HepG2 (cell line): ENCODE results near the gene TAF13. TPM values are rescaled to one million over a fixed set of nuclear protein-coding genes. Genes with fewer than 3 reads are reported as not detected.
A peak's percentile ranks its signal among the peaks of the same experiment; 100 is the strongest.

Experiments used
- ATAC-seq: fragments of 200-7000 bp; cut with Tn5 transposase; 3 replicates; pipeline ENCODE4 v1.9.1; 2020; ENCODE audit warnings: mild to moderate bottlenecking, moderate library complexity
- BruUV-seq: library from RNA; stranded (reverse); fragments of 400-500 nt; replicated peaks from 2 replicates; lab custom pipeline; 2021; lab: Mats Ljungman, UMichigan
- CTCF ChIA-PET: fragments of 300-600 bp; formaldehyde crosslinking; extraction: SDS; loops from one replicate; lab custom pipeline; 2021; ENCODE audit warnings: low total read pairs, inconsistent platforms, low intra/inter-chr PET ratio; lab: Yijun Ruan, JAX
- POLR2A ChIA-PET: fragments of 350-600 bp; sonication (Branson Sonifier 250); formaldehyde crosslinking; loops from one replicate; lab custom pipeline; 2020; ENCODE audit warnings: antibody characterized with exemption, inconsistent platforms; lab: Yijun Ruan, JAX
- DNase-seq: peaks from one replicate; pipeline ENCODE4 v3.0.0-alpha.2; 2015; ENCODE audit warnings: low spot score
- FAIRE-seq: peaks from 3 replicates; lab custom pipeline; 2011; peaks lifted over from hg19 to GRCh38; lab: Jason Lieb, UNC
- H2AFZ ChIP-seq: one replicate; pipeline ENCODE4 v1.6.1; 2011; ENCODE audit warnings: low read length, inconsistent platforms
- H3K27ac ChIP-seq: fragments of 300-600 bp; 3 replicates; pipeline ENCODE4 v1.8.0; 2011; ENCODE audit warnings: mixed run types, mild to moderate bottlenecking, mixed read lengths, low read length, inconsistent platforms; ENCODE audit not compliant: insufficient read depth; ENCODE audit errors: extremely low read length
- H3K27me3 ChIP-seq, 2 experiments: fragments of 200-600 bp in 1 of 2; 2 replicates in 1 of 2; 3 replicates in 1 of 2; pipeline versions ENCODE4 v1.6.0 to v1.8.0; 2011; ENCODE audit warnings: low read length in 2 of 2, mild to moderate bottlenecking in 2 of 2, moderate library complexity in 2 of 2, inconsistent platforms in 1 of 2; ENCODE audit not compliant: insufficient read depth in 2 of 2, control insufficient read depth in 1 of 2
- H3K36me3 ChIP-seq, 2 experiments: fragments of 200-600 bp in 1 of 2; replicated peaks in 1 of 2; 2 replicates in 1 of 2; 3 replicates in 1 of 2; pipeline versions ENCODE4 v1.5.1 to v1.8.0; 2011; ENCODE audit warnings: low read length in 2 of 2, inconsistent platforms in 1 of 2; ENCODE audit not compliant: insufficient read depth in 2 of 2, control insufficient read depth in 1 of 2
- H3K4me1 ChIP-seq: 2 replicates; pipeline ENCODE4 v1.5.1; 2012; ENCODE audit warnings: low read length, inconsistent platforms; ENCODE audit not compliant: insufficient read depth
- H3K4me2 ChIP-seq: 2 replicates; pipeline ENCODE4 v1.6.0; 2011; ENCODE audit warnings: low read depth, low read length, inconsistent platforms
- H3K4me3 ChIP-seq, 3 experiments: fragments of 200-600 bp in 1 of 3; sonication (generic), shearing (Covaris generic) in 1 of 3; replicated peaks in 1 of 3; 2 replicates each; pipeline ENCODE4 v1.5.1; 2011 to 2016; ENCODE audit warnings: low read length in 3 of 3, inconsistent platforms in 2 of 3, low read depth in 2 of 3, mild to moderate bottlenecking in 2 of 3, control low read depth in 1 of 3, mixed read lengths in 1 of 3; ENCODE audit not compliant: insufficient read depth in 1 of 3
- H3K79me2 ChIP-seq: one replicate; pipeline ENCODE4 v1.6.1; 2011; ENCODE audit warnings: low read length, inconsistent platforms; ENCODE audit not compliant: insufficient read depth
- H3K9ac ChIP-seq: 2 replicates; pipeline ENCODE4 v1.6.0; 2011; ENCODE audit warnings: mild to moderate bottlenecking, low read depth, low read length, inconsistent platforms; ENCODE audit not compliant: insufficient read depth
- H3K9me3 ChIP-seq: 2 replicates; pipeline ENCODE4 v1.5.1; 2012; ENCODE audit warnings: mild to moderate bottlenecking, low read length
- H4K20me1 ChIP-seq: 2 replicates; pipeline ENCODE4 v1.6.0; 2011; ENCODE audit warnings: inconsistent platforms, mild to moderate bottlenecking, low read length, moderate library complexity; ENCODE audit not compliant: insufficient read depth
- AGO2 ChIP-seq: fragments of 200-400 bp; formaldehyde crosslinking; optimal IDR thresholded peaks from 2 replicates; pipeline ENCODE3; 2017; ENCODE audit warnings: mild to moderate bottlenecking, low read depth, low read length, moderate library complexity
- CBX1 ChIP-seq: IDR thresholded peaks from one replicate; pipeline ENCODE4 v1.6.1; 2016; ENCODE audit warnings: antibody characterized with exemption, low read depth
- CHD2 ChIP-seq: IDR thresholded peaks from 2 replicates; pipeline ENCODE4 v1.6.1; 2011; ENCODE audit warnings: low read depth, low read length, improper control_type of control experiment
- CREB1 ChIP-seq, 2 experiments: fragments of 450-650 bp in 1 of 2; IDR thresholded peaks; 2 replicates each; pipeline ENCODE4 v1.6.1; 2016 to 2017; ENCODE audit warnings: control low read depth in 1 of 2, mild to moderate bottlenecking in 1 of 2, missing compliant biosample characterization in 1 of 2, missing genetic modification characterization in 1 of 2
- FOXC1 ChIP-seq: sonication (generic); formaldehyde crosslinking; IDR thresholded peaks from 2 replicates; pipeline ENCODE4 v1.8.0; 2022; ENCODE audit warnings: mild to moderate bottlenecking, missing genetic modification reagents, borderline replicate concordance
- HOXA9 ChIP-seq: sonication (generic); formaldehyde crosslinking; IDR thresholded peaks from 2 replicates; pipeline ENCODE4 v1.8.1; 2022; ENCODE audit warnings: missing genetic modification reagents, mild to moderate bottlenecking, moderate library complexity, borderline replicate concordance
- MAFK ChIP-seq, 2 experiments: IDR thresholded peaks in 1 of 2; conservative IDR thresholded peaks in 1 of 2; 2 replicates each; pipeline ENCODE4 v1.6.1; 2011; ENCODE audit warnings: improper control_type of control experiment in 2 of 2, low read length in 2 of 2
- SETDB1 ChIP-seq: sonication (generic); formaldehyde crosslinking; IDR thresholded peaks from 2 replicates; pipeline ENCODE4 v1.5.1; 2020; ENCODE audit warnings: missing genetic modification reagents, mild to moderate bottlenecking, borderline replicate concordance
- SIN3A ChIP-seq: IDR thresholded peaks from 2 replicates; pipeline ENCODE4 v1.6.1; 2011; ENCODE audit warnings: low read depth, mild to moderate bottlenecking, control low read depth, low read length, borderline replicate concordance
- TBX2 ChIP-seq: sonication (generic); formaldehyde crosslinking; IDR thresholded peaks from 2 replicates; pipeline ENCODE4 v1.5.0; 2020; ENCODE audit warnings: missing genetic modification reagents, mild to moderate bottlenecking, borderline replicate concordance
- TBX3 ChIP-seq: fragments of 450-650 bp; IDR thresholded peaks from 2 replicates; pipeline ENCODE4 v1.6.1; 2017; ENCODE audit warnings: antibody characterized with exemption, mild to moderate bottlenecking, inconsistent platforms, borderline replicate concordance
- TEAD2 ChIP-seq: sonication (generic); formaldehyde crosslinking; IDR thresholded peaks from 2 replicates; pipeline ENCODE4 v1.9.0; 2021; ENCODE audit warnings: missing genetic modification reagents
- U2AF1 ChIP-seq: fragments of 200-400 bp; formaldehyde crosslinking; optimal IDR thresholded peaks from 2 replicates; pipeline ENCODE3; 2017; ENCODE audit warnings: mild to moderate bottlenecking, low read depth, low read length
- ZC3H13 ChIP-seq: sonication (generic); formaldehyde crosslinking; IDR thresholded peaks from 2 replicates; pipeline ENCODE4 v1.8.1; 2023; ENCODE audit warnings: mild to moderate bottlenecking, missing genetic modification reagents, moderate library complexity
- ZNF335 ChIP-seq: sonication (generic); formaldehyde crosslinking; IDR thresholded peaks from 2 replicates; pipeline ENCODE4 v1.4.0; 2020; ENCODE audit warnings: missing genetic modification reagents
- ZNF674 ChIP-seq: sonication (generic); formaldehyde crosslinking; IDR thresholded peaks from 2 replicates; pipeline ENCODE4 v1.5.0; 2020; ENCODE audit warnings: low read depth, mild to moderate bottlenecking, missing genetic modification reagents
- ZNF703 ChIP-seq: sonication (generic); formaldehyde crosslinking; IDR thresholded peaks from 2 replicates; pipeline ENCODE4 v1.5.1; 2020; ENCODE audit warnings: missing genetic modification reagents, mild to moderate bottlenecking, moderate library complexity, borderline replicate concordance
- ZNF749 ChIP-seq: sonication (generic); formaldehyde crosslinking; IDR thresholded peaks from 2 replicates; pipeline ENCODE4 v1.8.0; 2022; ENCODE audit warnings: mild to moderate bottlenecking, missing genetic modification reagents, moderate library complexity, borderline replicate concordance
- WGBS: methylation state at CpG from one replicate; pipeline ENCODE4 v1.1.6; 2017; ENCODE audit warnings: low lambda C conversion rate; 5-methylcytosine and 5-hydroxymethylcytosine counted together
- in situ Hi-C: cut with HindIII; loops from 2 replicates; pipeline ENCODE4 v1.10.0; 2017; ENCODE audit warnings: low pct_unique_long_range_greater_than_20kb; ENCODE audit not compliant: extremely low pct_ligation_motif_present
- intact Hi-C: fragments of 100-400 bp; cut with micrococcal nuclease; formaldehyde crosslinking; loops from one replicate; pipeline ENCODE4 v1.10.0; 2022; ENCODE audit not compliant: unreplicated experiment
- polyA plus RNA-seq, 8 experiments: library from polyadenylated mRNA; depleted of rRNA in 3 of 8; stranded (reverse) in 7 of 8; unstranded in 1 of 8; fragments of >200 nt; fragmentation: Illumina TruSeq in 4 of 8; extraction: Trizol in 4 of 8; gene quantifications; 2 replicates each; pipeline versions ENCODE4 v1.2.1 to v1.2.3, GENCODE V29; 2011 to 2016; ENCODE audit warnings: low read depth in 4 of 8, missing spikeins in 1 of 8, mixed read lengths in 1 of 8; ENCODE audit not compliant: insufficient read depth in 1 of 8
- total RNA-seq, 5 experiments: library from RNA; depleted of rRNA; stranded (reverse); fragments of >200 nt; fragmentation: Illumina TruSeq; extraction: Trizol; gene quantifications; 2 replicates each; pipeline ENCODE4 v1.2.3, GENCODE V29; 2016; ENCODE audit warnings: low read depth in 1 of 5
- TF ChIP-seq, protein P1 (sequence below), 2 experiments: sonication (generic) in 1 of 2; formaldehyde crosslinking in 1 of 2; IDR thresholded peaks; 2 replicates each; pipeline versions ENCODE4 v1.4.0 to v1.6.1; 2018 to 2020; ENCODE audit warnings: missing genetic modification reagents in 2 of 2, borderline replicate concordance in 1 of 2, low read depth in 1 of 2, mild to moderate bottlenecking in 1 of 2, missing biosample characterization in 1 of 2
- TF ChIP-seq, protein P2 (sequence below): sonication (generic); formaldehyde crosslinking; IDR thresholded peaks from 2 replicates; pipeline ENCODE4 v1.8.0; 2023; ENCODE audit warnings: mild to moderate bottlenecking, missing genetic modification reagents
- TF ChIP-seq, protein P3 (sequence below): IDR thresholded peaks from 2 replicates; pipeline ENCODE4 v1.6.1; 2016

The TAF13 gene
- total and polyA plus RNA-seq, 2 of the 13 experiments (the other 11 are each of a cell fraction or from before 2014, with no cell fraction given), result 11.5 to 36.3 TPM

DNA sequence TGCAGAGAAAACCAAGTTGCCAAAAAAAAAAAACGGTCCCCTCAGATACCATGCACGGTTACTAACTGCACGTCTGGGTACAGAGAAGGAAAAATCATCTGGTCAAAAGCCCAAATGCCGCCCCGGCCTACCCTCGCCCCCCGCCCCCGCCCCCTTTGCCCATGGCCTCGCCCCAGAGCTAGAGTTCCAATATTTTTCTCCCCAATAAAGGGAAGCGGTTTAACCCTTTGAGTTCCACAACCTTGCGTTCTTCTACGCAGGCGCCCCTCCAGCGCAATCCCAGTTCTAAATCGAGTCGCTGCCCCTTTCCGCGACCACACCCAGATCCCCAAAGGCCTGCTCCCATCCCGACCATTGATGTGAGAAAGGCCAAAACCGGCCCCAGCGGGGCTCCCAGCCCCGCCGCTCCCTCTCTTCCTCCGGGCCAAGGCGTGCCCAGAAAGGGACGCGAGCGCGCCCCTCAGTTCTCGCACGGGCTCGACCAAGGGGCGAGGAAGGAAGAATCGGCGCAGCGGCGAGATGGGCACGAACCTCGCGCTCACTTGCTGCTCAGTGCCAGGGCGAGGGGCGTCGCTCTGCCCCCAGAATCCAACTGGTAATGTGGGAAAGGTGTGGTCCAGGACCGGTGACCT, 34.7 kb downstream of the TAF13 start:
- intact Hi-C loops, result no loop called here
- no peaks in the 10 kb centered on the region for H3K9me3 ChIP-seq
- DNase-seq, result no peak
- H3K79me2 ChIP-seq, result peaks cover 7% of the 10 kb centered on the region
- in situ Hi-C loops, result no loop called here
- no peaks in the 10 kb centered on the region for H3K36me3 ChIP-seq
- H4K20me1 ChIP-seq, result no peaks in the 10 kb centered on the region
- peaks cover 20% of the 10 kb centered on the region for H3K4me1 ChIP-seq
- no TSS peak for BruUV-seq
- 2% methylated on average over 23 of the region's 44 CpGs for WGBS
- no peak for FAIRE-seq
- H3K4me3 ChIP-seq, result peak overlapping the region; percentile 94 to 96 (median 95)
- H3K9ac ChIP-seq, result peak overlapping the region; percentile 74
- no peak overlapping the region for H2AFZ ChIP-seq
- H3K27ac ChIP-seq, result peak overlapping the region; percentile 58
- POLR2A ChIA-PET, result interaction anchor here (0.6 to 2.0 kb wide), 5 partner anchors 35 to 294 kb away, joined by 3 to 16 read pairs (median 4); partner anchors contain the start of genes STXBP3, TAF13 and TMEM167B
- H3K27me3 ChIP-seq, result no peaks in the 10 kb centered on the region; a peak in 1 of 5 replicates
- H3K4me2 ChIP-seq, result peak overlapping the region; percentile 80
- ATAC-seq, result peak; percentile 63
- CTCF ChIA-PET, result no interaction called here
- TF ChIP-seq ZNF335, result no peak
- no peak for TF ChIP-seq ZNF749 (CRISPR knock-in tag)
- no peak for TF ChIP-seq ZNF674 (CRISPR knock-in tag)
- TF ChIP-seq TBX3, result no peak
- no peak for TF ChIP-seq HOXA9 (CRISPR knock-in tag)
- TF ChIP-seq SETDB1 (CRISPR knock-in tag), result no peak
- TF ChIP-seq CBX1, result no peak
- TF ChIP-seq ZC3H13, result no peak
- no peak for TF ChIP-seq TEAD2 (CRISPR knock-in tag)
- TF ChIP-seq, protein P1, sequence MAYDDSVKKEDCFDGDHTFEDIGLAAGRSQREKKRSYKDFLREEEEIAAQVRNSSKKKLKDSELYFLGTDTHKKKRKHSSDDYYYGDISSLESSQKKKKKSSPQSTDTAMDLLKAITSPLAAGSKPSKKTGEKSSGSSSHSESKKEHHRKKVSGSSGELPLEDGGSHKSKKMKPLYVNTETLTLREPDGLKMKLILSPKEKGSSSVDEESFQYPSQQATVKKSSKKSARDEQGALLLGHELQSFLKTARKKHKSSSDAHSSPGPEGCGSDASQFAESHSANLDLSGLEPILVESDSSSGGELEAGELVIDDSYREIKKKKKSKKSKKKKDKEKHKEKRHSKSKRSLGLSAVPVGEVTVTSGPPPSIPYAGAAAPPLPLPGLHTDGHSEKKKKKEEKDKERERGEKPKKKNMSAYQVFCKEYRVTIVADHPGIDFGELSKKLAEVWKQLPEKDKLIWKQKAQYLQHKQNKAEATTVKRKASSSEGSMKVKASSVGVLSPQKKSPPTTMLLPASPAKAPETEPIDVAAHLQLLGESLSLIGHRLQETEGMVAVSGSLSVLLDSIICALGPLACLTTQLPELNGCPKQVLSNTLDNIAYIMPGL (CRISPR knock-in tag; IDR thresholded peaks at IDR 0.05; ENCODE audit: borderline replicate concordance in 1 of 2, low read depth in 1 of 2), result 0 out of 4 replicates have a peak, but pooled peaks of 1 of the 2 experiments have one; percentile 63
- TF ChIP-seq U2AF1, result no peak
- TF ChIP-seq CREB1 (IDR thresholded peaks at IDR 0.05), result no peak
- TF ChIP-seq CREB1 (CRISPR knock-in tag; IDR thresholded peaks at IDR 0.05), result no peak
- TF ChIP-seq, protein P2, sequence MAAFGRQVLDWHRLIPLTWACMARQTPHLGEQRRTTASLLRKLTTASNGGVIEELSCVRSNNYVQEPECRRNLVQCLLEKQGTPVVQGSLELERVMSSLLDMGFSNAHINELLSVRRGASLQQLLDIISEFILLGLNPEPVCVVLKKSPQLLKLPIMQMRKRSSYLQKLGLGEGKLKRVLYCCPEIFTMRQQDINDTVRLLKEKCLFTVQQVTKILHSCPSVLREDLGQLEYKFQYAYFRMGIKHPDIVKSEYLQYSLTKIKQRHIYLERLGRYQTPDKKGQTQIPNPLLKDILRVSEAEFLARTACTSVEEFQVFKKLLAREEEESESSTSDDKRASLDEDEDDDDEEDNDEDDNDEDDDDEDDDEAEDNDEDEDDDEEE (CRISPR knock-in tag), result no peak
- TF ChIP-seq CHD2, result no peak
- no peak for TF ChIP-seq FOXC1 (CRISPR knock-in tag)
- TF ChIP-seq SIN3A, result 0 out of 2 replicates have a peak, but pooled peaks have one; percentile 12
- TF ChIP-seq TBX2, result no peak
- 0 out of 2 replicates have a peak, but pooled peaks have one; percentile 35 for TF ChIP-seq ZNF703 (CRISPR knock-in tag)
- TF ChIP-seq AGO2, result peak; percentile 62
- no peak for TF ChIP-seq MAFK (conservative IDR thresholded peaks at IDR 0.05 in 1 of 2, IDR thresholded peaks at IDR 0.05 in 1 of 2; ENCODE audit: low read length in 2 of 2)
- TF ChIP-seq, protein P3, sequence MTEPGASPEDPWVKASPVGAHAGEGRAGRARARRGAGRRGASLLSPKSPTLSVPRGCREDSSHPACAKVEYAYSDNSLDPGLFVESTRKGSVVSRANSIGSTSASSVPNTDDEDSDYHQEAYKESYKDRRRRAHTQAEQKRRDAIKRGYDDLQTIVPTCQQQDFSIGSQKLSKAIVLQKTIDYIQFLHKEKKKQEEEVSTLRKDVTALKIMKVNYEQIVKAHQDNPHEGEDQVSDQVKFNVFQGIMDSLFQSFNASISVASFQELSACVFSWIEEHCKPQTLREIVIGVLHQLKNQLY (CRISPR knock-in tag), result no peak
